ENCODE results near the gene CD3E. TPM values are rescaled to one million over a fixed set of nuclear protein-coding genes. Genes with fewer than 3 reads are reported as not detected.

CD3E gene
- total RNA-seq, 1 experiment from 2014 or later = not detected

- DNase-seq (ENCODE audit: low read depth) = no peak
Measured at GRCh38 chr11:118322721-118323120, 18.2 kb downstream of the CD3E start.

GRCh38 chr11:118325283-118325682, 20.8 kb downstream of the CD3E start:
- no peak for DNase-seq (ENCODE audit: low read depth)

DNA sequence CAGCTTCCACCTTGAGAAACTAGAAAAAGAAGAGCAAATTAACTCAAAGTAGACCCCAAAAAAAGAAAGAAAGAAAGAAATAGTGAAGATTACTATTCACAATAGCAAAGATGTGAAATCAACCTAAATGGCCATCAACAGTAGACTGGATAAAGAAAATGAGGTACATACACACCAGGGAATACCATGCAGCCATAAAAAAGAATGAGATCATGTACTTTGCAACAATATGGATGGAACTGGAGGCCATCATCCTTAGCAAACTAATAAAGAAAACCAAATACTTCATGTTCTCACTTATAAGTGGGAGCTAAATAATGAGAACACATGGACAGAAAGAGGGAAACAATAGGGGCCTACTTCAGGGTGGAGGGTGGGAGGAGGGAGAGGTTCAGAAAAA, 24.2 kb downstream of the CD3E start:
- DNase-seq (ENCODE audit: low read depth) = no peak

DNA sequence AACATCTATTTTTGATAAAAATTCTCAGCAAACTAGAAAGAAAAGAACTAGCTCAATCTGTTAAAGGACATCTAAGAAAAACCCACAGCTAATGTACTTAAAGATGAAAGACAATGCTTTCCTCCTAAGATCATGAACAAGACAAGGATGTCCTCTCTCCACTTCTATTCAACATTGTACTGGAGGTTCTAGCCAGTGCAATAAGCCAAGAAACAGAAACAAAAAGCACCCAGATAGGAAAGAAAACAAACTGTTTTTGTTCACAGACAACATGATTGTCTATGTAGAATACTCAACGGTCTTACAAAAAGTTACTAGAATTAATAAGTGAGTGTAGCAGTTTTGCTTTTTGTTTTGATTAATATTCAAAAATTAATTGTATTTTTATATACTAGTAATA, 30.2 kb downstream of the CD3E start:
- DNase-seq (ENCODE audit: low read depth) = no peak

GRCh38 chr11:118338637-118339061, 34.1 kb downstream of the CD3E start:
- no peak for DNase-seq (ENCODE audit: low read depth)

DNA sequence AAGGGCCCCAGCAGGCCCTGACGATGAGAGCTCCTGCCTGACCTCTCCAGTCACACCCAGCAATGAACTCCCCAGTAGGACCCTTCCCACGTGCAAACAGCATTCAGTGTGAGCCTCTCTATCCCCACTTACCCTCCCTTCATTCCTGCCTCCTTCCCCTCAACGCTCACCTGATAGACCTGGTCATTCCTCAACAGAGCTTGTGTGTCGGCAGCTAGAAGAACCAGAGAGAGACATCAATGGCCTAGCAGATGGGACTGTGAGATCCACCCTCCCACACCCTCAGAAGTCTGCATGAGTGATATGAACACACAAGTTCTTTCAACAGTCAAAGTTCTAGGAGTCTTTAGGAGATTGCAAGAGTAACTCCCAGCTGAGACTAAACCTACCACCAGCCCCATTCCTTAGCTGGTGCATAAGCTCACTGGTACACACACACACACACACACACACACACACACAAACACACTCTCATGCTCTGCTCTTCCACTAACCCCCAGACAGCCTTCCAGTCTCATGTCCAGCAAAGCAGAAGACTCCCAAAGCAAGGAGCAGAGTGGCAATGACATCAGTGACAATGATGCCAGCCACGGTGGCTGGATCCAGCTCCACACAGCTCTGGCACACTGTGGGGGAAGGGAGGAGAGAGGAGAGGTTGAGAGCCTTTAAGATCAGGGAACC, 34.9 kb downstream of the CD3E start:
- DNase-seq (ENCODE audit: low read depth) = no peak

DNA sequence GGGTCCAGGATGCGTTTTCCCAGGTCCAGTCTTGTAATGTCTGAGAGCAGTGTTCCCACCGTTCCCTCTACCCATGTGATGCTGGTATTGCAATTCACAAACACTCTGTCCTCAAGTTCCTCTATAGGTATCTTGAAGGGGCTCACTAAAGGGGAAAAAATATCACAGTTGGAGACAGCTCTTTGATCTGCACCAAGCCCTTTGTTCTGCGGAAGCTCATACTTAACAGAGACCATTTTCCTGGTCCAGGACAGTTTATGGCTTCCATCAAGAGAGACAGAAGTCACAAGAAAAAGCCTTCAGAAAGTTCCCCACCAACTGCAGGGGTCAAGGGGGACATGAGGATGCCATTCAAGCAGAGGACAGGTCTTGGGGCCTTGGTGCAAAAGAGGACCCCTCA, 35.9 kb downstream of the CD3E start:
- DNase-seq (ENCODE audit: low read depth) = no peak

- DNase-seq (ENCODE audit: low read depth) = no peak
Measured at GRCh38 chr11:118341261-118341660, 36.7 kb downstream of the CD3E start.

DNA sequence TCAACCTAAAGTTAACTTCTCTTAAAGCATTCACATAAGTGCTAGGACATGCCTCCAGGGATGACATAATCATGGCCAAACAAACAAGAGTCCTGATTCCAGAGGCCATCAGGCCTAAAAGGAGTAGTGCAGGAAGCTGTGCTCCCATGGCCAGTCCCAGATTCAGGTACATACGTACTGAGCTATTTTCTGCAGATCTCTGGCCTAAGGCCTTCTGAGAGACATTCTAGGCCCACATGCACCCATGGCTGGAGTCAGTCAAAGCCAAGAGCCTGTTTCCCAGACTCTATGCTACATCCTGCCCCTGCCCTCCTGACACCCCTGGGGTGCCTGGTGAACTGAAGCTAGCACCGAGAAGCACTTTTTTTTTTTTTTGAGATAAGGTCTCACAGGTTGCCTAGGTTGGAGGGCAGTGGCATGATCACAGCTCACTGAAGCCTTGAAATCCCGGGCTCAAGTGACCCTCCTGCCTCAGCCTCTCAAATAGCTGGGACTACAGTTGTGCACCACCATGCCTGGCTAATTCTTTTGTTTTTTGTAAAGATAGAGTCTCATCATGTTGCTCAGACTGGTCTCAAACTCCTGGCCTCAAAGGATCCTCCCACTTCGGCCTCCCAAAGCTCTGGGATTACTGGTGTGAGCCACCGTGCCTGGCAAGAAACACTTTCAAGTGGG, 37.4 kb downstream of the CD3E start:
- no peak for DNase-seq (ENCODE audit: low read depth)

- no peak for DNase-seq (ENCODE audit: low read depth)
Measured at GRCh38 chr11:118342503-118343161, 38.1 kb downstream of the CD3E start, which contains the start of gene CD3D. Gene CD3D (minus strand): TSS chr11:118342705. CDS start chr11:118342607, 98 bp downstream.

DNA sequence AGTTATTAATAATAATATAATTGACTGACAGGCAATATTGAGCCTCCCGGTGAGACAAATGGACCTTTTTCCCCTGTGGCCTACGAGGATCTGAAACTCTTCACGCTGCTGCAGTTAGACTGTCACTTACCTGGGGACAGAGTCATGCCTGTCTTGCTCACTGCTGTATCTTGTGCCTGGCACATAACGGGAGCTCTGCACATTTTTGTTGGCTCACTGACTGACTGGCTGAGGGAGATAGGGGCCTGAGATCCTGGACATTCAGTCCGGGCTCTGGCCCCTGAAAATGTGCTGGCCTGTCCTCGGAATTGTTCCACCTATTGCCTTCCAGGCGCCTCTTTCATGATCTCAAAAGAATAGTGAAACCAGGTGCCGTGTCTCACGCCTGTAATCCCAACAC, 38.7 kb downstream of the CD3E start:
- no peak for DNase-seq (ENCODE audit: low read depth)

- no peak for DNase-seq (ENCODE audit: low read depth)
Measured at GRCh38 chr11:118343981-118344515, 39.5 kb downstream of the CD3E start, which contains the start of gene CD3G. Gene CD3G (plus strand): TSS chr11:118344344. CDS start chr11:118344424, 80 bp downstream.

DNA sequence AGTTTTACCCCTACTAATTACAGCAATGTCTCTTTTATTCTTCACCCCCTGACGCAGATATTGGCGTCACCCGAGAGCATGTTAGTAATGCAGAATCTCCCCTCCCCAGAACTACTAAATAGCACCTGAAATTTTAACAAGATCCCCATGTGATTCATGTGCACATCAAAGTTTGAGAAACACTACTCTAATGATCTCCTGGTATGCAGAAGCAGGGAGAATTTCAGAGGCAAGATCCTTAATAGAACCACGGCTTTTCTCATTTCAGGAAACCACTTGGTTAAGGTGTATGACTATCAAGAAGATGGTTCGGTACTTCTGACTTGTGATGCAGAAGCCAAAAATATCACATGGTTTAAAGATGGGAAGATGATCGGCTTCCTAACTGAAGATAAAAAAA, 44.9 kb downstream of the CD3E start:
- DNase-seq (ENCODE audit: low read depth) = no peak

- DNase-seq (ENCODE audit: low read depth) = peak; percentile 24
Measured at GRCh38 chr11:118353084-118353710, 48.7 kb downstream of the CD3E start.

DNA sequence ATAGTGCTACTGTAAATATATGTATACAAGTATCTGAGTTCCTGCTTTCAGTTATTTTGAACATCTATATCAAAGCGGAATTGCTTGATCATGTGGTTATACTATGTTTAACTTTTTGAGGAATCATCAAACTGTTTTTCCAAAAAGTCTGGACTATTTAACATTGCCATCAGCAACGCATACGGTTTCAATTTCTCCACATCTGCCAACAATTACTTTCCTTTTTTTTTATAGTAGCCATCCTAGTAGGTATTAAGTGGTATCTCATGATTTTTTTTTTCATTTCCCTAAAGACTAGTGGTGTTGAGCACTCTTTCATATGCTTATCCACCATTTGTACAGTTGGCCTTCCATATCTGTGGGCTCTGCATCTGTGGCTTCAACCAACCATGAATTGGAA, 53.5 kb downstream of the CD3E start:
- DNase-seq (ENCODE audit: low read depth) = peak; percentile 23

- DNase-seq (ENCODE audit: low read depth) = peak; percentile 94
Measured at GRCh38 chr11:118359295-118359958, 54.9 kb downstream of the CD3E start, which contains the start of gene UBE4A. Gene UBE4A (plus strand): TSS chr11:118359600. CDS start chr11:118365081, 5,481 bp downstream.

DNA sequence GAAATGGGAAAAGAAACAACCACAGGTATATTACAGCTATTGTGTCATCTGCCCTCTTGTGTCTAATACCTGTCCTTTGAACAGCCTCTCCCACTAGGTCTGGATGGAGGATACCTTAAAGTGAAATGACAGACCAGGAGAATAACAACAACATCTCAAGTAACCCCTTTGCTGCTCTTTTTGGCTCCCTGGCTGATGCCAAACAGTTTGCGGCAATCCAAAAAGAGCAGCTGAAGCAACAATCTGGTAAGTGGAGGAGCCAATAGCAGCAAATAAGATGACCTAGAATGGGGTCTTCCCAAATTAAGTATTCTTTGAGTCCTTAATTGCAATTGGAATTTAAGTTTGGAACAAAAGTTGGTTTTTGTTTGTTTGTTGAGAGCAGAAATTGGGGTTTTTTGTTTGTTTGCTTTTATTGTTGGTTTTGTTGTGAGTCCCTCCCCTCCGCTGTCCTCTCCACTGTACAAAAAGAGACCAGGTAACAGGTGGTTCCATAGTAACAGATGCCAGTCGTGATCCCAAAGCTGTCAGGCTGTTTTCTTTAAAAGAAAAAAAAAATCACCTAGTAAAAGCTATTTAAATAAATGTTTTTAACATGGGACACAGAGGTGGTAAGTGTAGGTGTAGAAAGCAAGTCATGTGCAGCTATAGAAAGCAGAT, 60.6 kb downstream of the CD3E start:
- DNase-seq (ENCODE audit: low read depth) = no peak

Measured in RPMI7951 (cell line).